CD4-positive, alpha-beta memory T cell (primary cell): ENCODE measurements around the gene CARD14. TPM values are rescaled to one million over a fixed set of nuclear protein-coding genes. Genes with fewer than 3 reads are reported as not detected.
"Not testable (repeated sequence)": the region's sequence is repeated elsewhere in the genome, so short reads cannot be mapped to it uniquely, and the experiment has no call there.

Experiments
- CTCF ChIA-PET: fragments of 350-600 bp; sonication (Branson Sonifier 250); formaldehyde crosslinking; loops from one replicate; lab custom pipeline; 2021; ENCODE audit warnings: inconsistent platforms; ENCODE audit not compliant: partially characterized antibody; lab: Charles Lee
- POLR2A ChIA-PET: fragments of 350-600 bp; sonication (Branson Sonifier 250); formaldehyde crosslinking; loops from one replicate; lab custom pipeline; 2021; ENCODE audit not compliant: partially characterized antibody; lab: Charles Lee
- DNase-seq, 5 donors: peaks; one replicate each; pipeline versions ENCODE4 v3.0.0 to v3.0.0-alpha.2; 2020 to 2022; ENCODE audit warnings: mixed read lengths in 1 of 5
- H3K27ac ChIP-seq: one replicate; pipeline ENCODE4 v1.7.0; 2013; ENCODE audit warnings: low read depth, low read length
- H3K27me3 ChIP-seq: 2 replicates; pipeline ENCODE4 v1.7.0; 2013; ENCODE audit warnings: mild to moderate bottlenecking, low read length, moderate library complexity; ENCODE audit not compliant: insufficient read depth
- H3K36me3 ChIP-seq: 2 replicates; pipeline ENCODE4 v1.7.0; 2013; ENCODE audit warnings: mild to moderate bottlenecking, low read length, moderate library complexity; ENCODE audit not compliant: insufficient read depth
- H3K4me1 ChIP-seq: 2 replicates; pipeline ENCODE4 v1.7.0; 2013; ENCODE audit warnings: mild to moderate bottlenecking, low read length, moderate library complexity; ENCODE audit not compliant: insufficient read depth
- H3K4me3 ChIP-seq, 2 donors: one replicate each; pipeline ENCODE4 v1.7.0; 2013; ENCODE audit warnings: low read length in 2 of 2, mild to moderate bottlenecking in 1 of 2
- H3K9me3 ChIP-seq, 2 donors: one replicate each; pipeline ENCODE4 v1.7.0; 2013; ENCODE audit warnings: low read length in 2 of 2, control low read depth in 1 of 2; ENCODE audit not compliant: control insufficient read depth in 1 of 2
- H3K27ac Mint-ChIP-seq, 7 donors: one replicate each; pipeline ENCODE4 v1.8.0; 2020 to 2021; ENCODE audit warnings: mixed read lengths in 7 of 7, mild to moderate bottlenecking in 6 of 7, inconsistent platforms in 3 of 7, moderate library complexity in 3 of 7
- H3K27me3 Mint-ChIP-seq, 2 donors: one replicate each; pipeline ENCODE4 v1.8.0; 2020 to 2021; ENCODE audit warnings: mixed read lengths in 2 of 2
- H3K36me3 Mint-ChIP-seq, 2 donors: one replicate each; pipeline ENCODE4 v1.8.0; 2020 to 2021; ENCODE audit warnings: mixed read lengths in 2 of 2, inconsistent platforms in 1 of 2, mild to moderate bottlenecking in 1 of 2
- H3K4me1 Mint-ChIP-seq, 4 donors: one replicate each; pipeline ENCODE4 v1.8.0; 2020 to 2021; ENCODE audit warnings: mixed read lengths in 4 of 4, mild to moderate bottlenecking in 1 of 4
- H3K4me3 Mint-ChIP-seq, 8 donors: one replicate each; pipeline ENCODE4 v1.8.0; 2020 to 2021; ENCODE audit warnings: mixed read lengths in 8 of 8, mild to moderate bottlenecking in 7 of 8, moderate library complexity in 6 of 8, inconsistent platforms in 3 of 8
- H3K9me3 Mint-ChIP-seq, 8 donors: one replicate each; pipeline ENCODE4 v1.8.0; 2020 to 2021; ENCODE audit warnings: mixed read lengths in 8 of 8, mild to moderate bottlenecking in 5 of 8, inconsistent platforms in 3 of 8, moderate library complexity in 1 of 8
- intact Hi-C: fragments of 100-400 bp; cut with micrococcal nuclease; formaldehyde crosslinking; loops from one replicate; pipeline ENCODE4 v1.15.1; 2023
- polyA plus RNA-seq, 2 donors: library from polyadenylated mRNA; unstranded; fragments of 300-500 nt; fragmentation: Illumina TruSeq; gene quantifications; one replicate each; pipeline ENCODE4 v1.2.3, GENCODE V29; 2021
- total RNA-seq, 2 experiments: library from RNA; stranded (reverse); gene quantifications; one replicate each; pipeline ENCODE4 v1.2.3, GENCODE V29; 2021

Gene CARD14
- total and polyA plus RNA-seq, 4 experiments from 2014 or later = 0.07 to 0.09 TPM; not detected in 2

DNA sequence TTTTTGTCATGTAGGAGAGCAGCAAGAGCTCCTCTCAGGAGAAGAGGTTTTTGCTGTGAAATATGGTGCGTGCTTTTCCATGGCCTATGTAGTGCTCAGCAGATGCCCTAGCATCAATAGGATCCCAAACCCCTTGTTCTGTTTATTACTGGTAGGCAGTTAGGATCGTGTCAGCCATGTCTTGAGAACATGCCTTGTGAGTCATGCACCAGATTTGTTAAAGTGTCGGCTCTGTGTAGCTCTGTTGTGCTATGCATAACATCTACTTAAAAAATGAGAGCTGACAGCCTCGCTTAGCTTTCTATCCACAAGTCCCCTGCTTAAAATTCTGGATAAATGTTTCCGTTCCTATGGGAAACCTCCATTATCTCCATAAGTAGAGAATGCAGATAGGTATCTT is 18.5 kb upstream of the CARD14 start:
- DNase-seq = no peak
- Histone ChIP-seq H3K27me3 (no peaks in the 10 kb centered on the region), H3K27ac (no peak overlapping the region), H3K4me3 (no peak overlapping the region), H3K9me3 (no peaks in the 10 kb centered on the region), H3K4me1 (peaks cover 23% of the 10 kb centered on the region), H3K36me3 (no peaks in the 10 kb centered on the region)
- intact Hi-C loops = no loop called here
- no peak overlapping the region for H3K4me3 Mint-ChIP-seq
- peaks cover 10 to 40% (median 23%) of the 10 kb centered on the region in 4 donors for H3K4me1 Mint-ChIP-seq
- POLR2A ChIA-PET = interaction anchor here (1.3 kb wide), 1 partner anchor 50 kb away, joined by 4 read pairs; the partner anchor contains the start of gene GAA
- H3K9me3 Mint-ChIP-seq = peaks cover 0 to 9% (median 6%) of the 10 kb centered on the region in 8 donors
- CTCF ChIA-PET = no interaction called here
- H3K27me3 Mint-ChIP-seq = no peaks in the 10 kb centered on the region
- peak overlapping the region in 2 of 7 donors; percentile 29 to 74 for H3K27ac Mint-ChIP-seq
- H3K36me3 Mint-ChIP-seq = peaks cover 5 to 8% of the 10 kb centered on the region in 2 donors

DNA sequence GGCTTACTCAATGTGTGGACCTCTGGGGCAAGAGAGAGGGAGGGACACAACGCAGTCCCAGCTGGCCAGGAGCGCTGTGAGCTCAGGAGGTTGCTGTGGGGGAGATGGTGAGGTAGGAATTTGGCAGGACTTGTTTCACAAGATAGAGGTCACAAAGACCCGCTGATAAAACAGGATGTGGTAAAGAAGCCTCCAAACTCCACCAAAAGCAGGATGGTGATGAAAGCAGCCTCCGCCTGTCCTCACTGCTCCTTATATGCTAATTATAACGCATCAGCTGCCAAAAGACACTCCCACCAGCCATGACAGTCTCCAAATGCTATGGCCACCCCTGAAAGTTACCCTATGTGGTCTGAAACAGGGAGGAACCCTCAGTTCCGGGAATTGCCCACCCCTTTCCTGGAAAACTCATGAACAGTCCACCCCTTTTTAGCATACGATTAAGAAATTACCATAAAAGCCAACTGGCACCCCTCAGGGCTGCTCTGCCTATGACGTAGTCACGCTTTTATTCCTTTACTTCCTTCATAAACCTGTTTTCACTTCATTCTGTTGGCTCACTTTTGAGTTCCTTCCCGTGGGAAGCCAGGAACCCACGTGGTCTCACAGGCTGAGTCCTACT is 17.6 kb upstream of the CARD14 start:
- intact Hi-C loops = no loop called here
- Mint-ChIP-seq H3K4me1 (peaks cover 10 to 36% (median 18%) of the 10 kb centered on the region in 4 donors), H3K9me3 (peaks cover 0 to 11% (median 7%) of the 10 kb centered on the region in 8 donors), H3K4me3 (peak overlapping the region in 2 of 8 donors; percentile 11 to 14), H3K27ac (peak overlapping the region in 3 of 7 donors; percentile 9 to 70 (median 29)), H3K27me3 (no peaks in the 10 kb centered on the region), H3K36me3 (peaks cover 4 to 5% of the 10 kb centered on the region in 2 donors)
- ChIA-PET POLR2A (interaction anchor here (1.3 kb wide), 1 partner anchor 51 kb away, joined by 4 read pairs; the partner anchor contains the start of gene GAA), CTCF (no interaction called here)
- Histone ChIP-seq H3K36me3 (no peaks in the 10 kb centered on the region), H3K4me1 (peaks cover 23% of the 10 kb centered on the region), H3K27ac (no peak overlapping the region), H3K4me3 (no peak overlapping the region), H3K9me3 (no peaks in the 10 kb centered on the region), H3K27me3 (no peaks in the 10 kb centered on the region)
- no peak for DNase-seq

- Histone ChIP-seq H3K36me3 (no peaks in the 10 kb centered on the region), H3K27ac (no peak overlapping the region), H3K4me3 (no peak overlapping the region), H3K27me3 (no peaks in the 10 kb centered on the region), H3K4me1 (peaks cover 19% of the 10 kb centered on the region), H3K9me3 (no peaks in the 10 kb centered on the region)
- POLR2A ChIA-PET = no interaction called here
- DNase-seq = no peak
- Mint-ChIP-seq H3K4me3 (no peak overlapping the region), H3K36me3 (peaks cover 2 to 5% of the 10 kb centered on the region in 2 donors), H3K4me1 (peaks cover 9 to 31% (median 14%) of the 10 kb centered on the region in 4 donors), H3K9me3 (peaks cover 0 to 12% (median 7%) of the 10 kb centered on the region in 8 donors), H3K27ac (peak overlapping the region in 2 of 7 donors; percentile 6 to 57), H3K27me3 (no peaks in the 10 kb centered on the region)
- intact Hi-C loops = no loop called here
- CTCF ChIA-PET = no interaction called here
Measured at GRCh38 chr17:80153004-80153403, 16.8 kb upstream of the CARD14 start.

DNA sequence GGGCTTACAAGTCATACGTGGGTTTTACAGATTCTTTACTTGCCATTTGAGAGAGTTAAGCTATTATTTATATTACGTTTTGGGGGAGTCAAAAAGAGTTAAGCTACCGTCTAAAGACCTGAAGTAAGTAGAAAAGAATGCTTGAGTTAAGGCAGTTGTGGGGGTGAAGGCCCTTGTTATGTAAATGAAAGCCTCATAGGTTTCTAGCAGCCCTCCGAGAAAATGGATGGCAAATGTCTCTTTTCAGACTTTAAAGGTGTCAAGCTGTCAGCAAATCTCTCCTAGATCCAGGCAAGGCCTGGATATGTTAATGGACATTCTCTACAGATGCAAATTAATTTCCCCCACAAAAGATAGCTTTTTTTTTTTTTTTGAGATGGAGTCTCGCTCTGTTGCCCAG is 15.7 kb upstream of the CARD14 start:
- H3K4me3 ChIP-seq = no peak overlapping the region
- H3K4me1 ChIP-seq = peaks cover 10% of the 10 kb centered on the region
- Mint-ChIP-seq H3K27me3 (peaks cover 0 to under 1% of the 10 kb centered on the region in 2 donors), H3K27ac (no peak overlapping the region), H3K36me3 (peaks cover 0 to 5% of the 10 kb centered on the region in 2 donors), H3K4me1 (peaks cover 7 to 19% (median 10%) of the 10 kb centered on the region in 4 donors), H3K9me3 (peaks cover 0 to 12% (median 7%) of the 10 kb centered on the region in 8 donors), H3K4me3 (no peak overlapping the region)
- ChIA-PET CTCF (no interaction called here), POLR2A (no interaction called here)
- no peaks in the 10 kb centered on the region for H3K27me3 ChIP-seq
- no peak overlapping the region for H3K27ac ChIP-seq
- no peaks in the 10 kb centered on the region for H3K36me3 ChIP-seq
- intact Hi-C loops = no loop called here
- H3K9me3 ChIP-seq = no peaks in the 10 kb centered on the region
- no peak for DNase-seq

DNA sequence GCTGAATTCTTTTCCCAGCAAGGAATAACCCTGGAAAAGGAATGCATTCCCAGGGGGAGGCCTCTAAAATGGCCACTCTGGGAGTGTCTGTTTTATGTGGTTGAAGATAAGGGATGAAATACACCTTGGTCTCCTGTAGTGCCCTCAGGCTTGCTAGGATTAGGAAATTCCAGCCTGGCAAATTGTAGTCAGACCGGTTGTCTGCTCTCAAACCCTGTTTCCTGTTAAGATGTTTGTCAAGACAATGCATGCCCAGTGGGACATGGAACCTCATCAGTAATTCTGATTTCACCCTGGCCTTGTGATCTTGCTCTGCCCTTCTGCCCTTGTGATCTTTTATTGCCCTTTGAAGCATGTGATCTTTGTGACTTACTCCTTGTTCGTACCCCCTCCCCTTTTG is 14.2 kb upstream of the CARD14 start:
- intact Hi-C loops, H3K27me3 ChIP-seq, H3K36me3 ChIP-seq, DNase-seq, POLR2A ChIA-PET, H3K4me3 Mint-ChIP-seq, H3K9me3 ChIP-seq, H3K27me3 Mint-ChIP-seq, CTCF ChIA-PET, H3K27ac ChIP-seq, H3K4me1 ChIP-seq, H3K27ac Mint-ChIP-seq, H3K4me3 ChIP-seq, H3K36me3 Mint-ChIP-seq: not testable (repeated sequence)
- Mint-ChIP-seq H3K4me1 (peaks cover 7 to 18% (median 10%) of the 10 kb centered on the region in 4 donors), H3K9me3 (peaks cover 0 to 12% (median 7%) of the 10 kb centered on the region in 8 donors)

DNA sequence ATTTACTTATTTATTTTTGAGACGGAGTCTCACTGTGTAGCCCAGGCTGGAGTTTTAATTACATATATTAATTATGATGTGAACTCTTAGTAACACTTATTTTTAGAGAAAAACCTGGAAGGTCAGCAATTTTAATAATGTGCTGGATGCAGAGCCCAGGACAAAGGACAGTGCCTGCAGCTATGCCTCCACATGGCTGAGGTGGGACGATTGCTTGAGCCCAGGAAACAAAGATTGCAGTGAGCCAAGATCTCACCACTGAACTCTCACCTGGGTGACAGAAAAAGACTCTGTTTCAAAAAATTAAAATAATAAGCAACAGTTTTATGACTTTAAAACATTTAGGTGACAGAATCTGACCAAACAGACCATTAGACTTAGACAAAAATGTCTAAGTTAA is 11.0 kb upstream of the CARD14 start:
- H3K36me3 Mint-ChIP-seq = peaks cover 0 to 5% of the 10 kb centered on the region in 2 donors
- peaks cover 0 to 4% (median 0%) of the 10 kb centered on the region in 4 donors for H3K4me1 Mint-ChIP-seq
- Histone ChIP-seq H3K36me3 (no peaks in the 10 kb centered on the region), H3K4me1 (no peaks in the 10 kb centered on the region), H3K27me3 (no peaks in the 10 kb centered on the region), H3K27ac (no peak overlapping the region), H3K9me3 (no peaks in the 10 kb centered on the region), H3K4me3 (no peak overlapping the region)
- CTCF ChIA-PET = no interaction called here
- POLR2A ChIA-PET = no interaction called here
- peaks cover 0 to 12% (median 7%) of the 10 kb centered on the region in 8 donors for H3K9me3 Mint-ChIP-seq
- no peak overlapping the region for H3K27ac Mint-ChIP-seq
- peaks cover 2 to 15% of the 10 kb centered on the region in 2 donors for H3K27me3 Mint-ChIP-seq
- intact Hi-C loops = no loop called here
- no peak overlapping the region for H3K4me3 Mint-ChIP-seq
- no peak for DNase-seq

DNA sequence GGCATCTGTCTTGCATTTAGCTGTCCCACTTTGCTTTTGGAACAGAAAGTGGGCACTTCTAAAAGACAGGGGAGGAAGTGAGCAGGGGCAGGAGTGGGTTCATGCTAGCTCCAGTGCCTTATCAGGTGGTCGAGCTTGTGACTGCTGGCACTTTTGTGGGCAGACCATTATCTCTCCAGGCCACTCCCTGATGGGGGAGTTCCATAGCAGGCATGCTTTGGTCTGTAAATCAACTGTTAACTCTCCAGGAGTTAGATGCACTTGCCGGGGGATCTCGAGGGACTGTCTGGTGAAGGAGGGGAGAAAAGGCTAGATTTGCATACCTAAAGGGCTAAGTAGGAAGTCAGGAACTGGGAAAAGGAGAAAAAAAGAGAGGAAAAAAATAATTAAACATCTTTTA is 9.3 kb upstream of the CARD14 start:
- Mint-ChIP-seq H3K27me3 (peaks cover 5 to 18% of the 10 kb centered on the region in 2 donors), H3K36me3 (peaks cover 0 to 5% of the 10 kb centered on the region in 2 donors), H3K27ac (peak overlapping the region in 1 of 7 donors; percentile 70), H3K4me3 (no peak overlapping the region), H3K4me1 (peaks cover 0 to 4% (median 0%) of the 10 kb centered on the region in 4 donors), H3K9me3 (peaks cover 0 to 11% (median 6%) of the 10 kb centered on the region in 8 donors)
- Histone ChIP-seq H3K4me1 (no peaks in the 10 kb centered on the region), H3K27ac (no peak overlapping the region), H3K9me3 (no peaks in the 10 kb centered on the region), H3K27me3 (no peaks in the 10 kb centered on the region), H3K36me3 (no peaks in the 10 kb centered on the region), H3K4me3 (no peak overlapping the region)
- intact Hi-C loops = no loop called here
- POLR2A ChIA-PET = no interaction called here
- no peak for DNase-seq
- CTCF ChIA-PET = interaction anchor here (0.8 to 1.5 kb wide), 3 partner anchors 11 to 14 kb away, joined by 3 read pairs; no protein-coding TSS in a partner anchor
